GM12891 (cell line): ENCODE results near the gene GCK.

Experiments
- PAX5 ChIP-seq: IDR thresholded peaks from 2 replicates; pipeline ENCODE4 v1.6.1; 2011; ENCODE audit warnings: low read length, moderate library complexity, mild to moderate bottlenecking; ENCODE audit not compliant: insufficient read depth, severe bottlenecking
- POLR2A ChIP-seq: IDR thresholded peaks from 2 replicates; pipeline ENCODE4 v1.6.1; 2011; ENCODE audit warnings: low read depth, low read length, control low read depth
- POLR2AphosphoS5 ChIP-seq: IDR thresholded peaks from 2 replicates; pipeline ENCODE4 v1.6.1; 2011; ENCODE audit warnings: low read depth, low read length, control low read depth
- SPI1 ChIP-seq: IDR thresholded peaks from 2 replicates; pipeline ENCODE4 v1.6.1; 2011; ENCODE audit warnings: low read depth, low read length, control low read depth
- TAF1 ChIP-seq: IDR thresholded peaks from 2 replicates; pipeline ENCODE4 v1.6.1; 2011; ENCODE audit warnings: low read depth, low read length, control low read depth

- TF ChIP-seq POLR2AphosphoS5 (no peak), POLR2A (no peak), TAF1 (no peak), SPI1 (no peak), PAX5 (no peak)
Observed at GRCh38 chr7:44229546-44230105, 40.4 kb upstream of the GCK start.
